Nephron (organoid): ENCODE results near the gene CRHR2.
A peak's percentile ranks its signal among the peaks of the same experiment; 100 is the strongest.

ENCODE experiments used
- H3K27ac Mint-ChIP-seq, 3 experiments: 2 replicates each; pipeline ENCODE4 v1.8.0; 2020; ENCODE audit warnings: mixed read lengths in 3 of 3, mild to moderate bottlenecking in 2 of 3, moderate library complexity in 1 of 3
- H3K27me3 Mint-ChIP-seq: 2 replicates; pipeline ENCODE4 v1.8.0; 2021; ENCODE audit warnings: low read depth, mild to moderate bottlenecking, moderate library complexity, mixed read lengths
- H3K36me3 Mint-ChIP-seq: 2 replicates; pipeline ENCODE4 v1.8.0; 2020; ENCODE audit warnings: low read depth, mixed read lengths
- H3K4me1 Mint-ChIP-seq: 2 replicates; pipeline ENCODE4 v1.8.0; 2020; ENCODE audit warnings: mixed read lengths
- H3K4me3 Mint-ChIP-seq, 3 experiments: 2 replicates each; pipeline ENCODE4 v1.8.0; 2020; ENCODE audit warnings: mild to moderate bottlenecking in 3 of 3, mixed read lengths in 3 of 3, moderate library complexity in 2 of 3
- H3K9me3 Mint-ChIP-seq: 2 replicates; pipeline ENCODE4 v1.8.0; 2020; ENCODE audit warnings: mixed read lengths
- TF ChIP-seq, protein P1 (sequence below), 3 experiments: fragments of 200-600 bp; sonication (generic); IDR thresholded peaks; one replicate each; pipeline ENCODE4 v1.5.0; 2021; ENCODE audit warnings: antibody characterized with exemption in 3 of 3; ENCODE audit not compliant: unreplicated experiment in 3 of 3

Gene CRHR2

DNA sequence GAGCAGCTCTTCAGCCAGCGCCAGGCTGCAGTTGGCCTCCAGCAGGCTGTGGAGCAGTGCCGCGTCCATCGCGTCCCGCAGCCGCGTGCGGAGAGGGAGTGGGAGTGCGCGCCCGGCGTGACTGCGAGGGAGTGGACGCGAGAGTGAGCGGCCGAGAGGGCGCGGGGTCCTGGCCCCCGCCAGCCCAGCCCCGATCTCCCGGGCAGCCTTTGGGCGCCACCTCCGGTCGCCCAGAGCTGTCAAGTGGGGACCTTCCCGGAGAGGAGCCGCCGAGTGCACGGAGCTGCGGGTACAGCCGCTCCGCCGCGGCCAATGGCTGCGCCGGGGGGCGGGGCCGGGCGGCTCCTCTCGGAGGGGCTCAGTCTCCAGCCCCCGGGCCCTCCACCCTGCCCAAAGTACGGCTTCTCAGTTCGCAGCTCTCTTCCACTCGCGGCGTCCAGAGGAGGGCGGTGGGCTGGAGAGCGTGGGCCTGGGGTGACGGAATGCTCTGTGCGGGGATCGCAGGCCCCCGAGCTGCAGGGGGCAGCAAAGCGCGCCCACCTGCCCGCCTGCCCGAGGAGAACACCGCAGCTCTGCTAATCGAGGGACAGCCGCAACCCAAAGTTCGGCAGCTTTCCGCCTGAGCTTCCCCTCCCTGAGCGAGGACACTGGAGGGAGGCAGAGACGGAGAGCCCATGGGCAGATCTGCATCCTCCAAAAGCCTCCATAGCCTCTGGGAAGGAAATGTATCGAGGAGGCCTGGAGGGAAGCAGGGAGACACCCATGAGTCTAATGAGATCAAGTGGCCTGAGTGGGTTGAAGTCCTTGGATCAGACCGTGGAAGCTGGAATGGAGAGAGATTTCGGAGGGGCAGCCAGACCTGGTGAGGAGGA lies at the start of gene CRHR2:
CRHR2 (minus strand) TSS at position 245 of the 872 bp plus-strand sequence; CDS start at position 69, 176 bp downstream.
- peaks cover 6% of the 10 kb centered on the region for H3K4me1 Mint-ChIP-seq
- H3K36me3 Mint-ChIP-seq, result no peaks in the 10 kb centered on the region
- H3K27me3 Mint-ChIP-seq, result peaks cover 82% of the 10 kb centered on the region
- TF ChIP-seq, protein P1, sequence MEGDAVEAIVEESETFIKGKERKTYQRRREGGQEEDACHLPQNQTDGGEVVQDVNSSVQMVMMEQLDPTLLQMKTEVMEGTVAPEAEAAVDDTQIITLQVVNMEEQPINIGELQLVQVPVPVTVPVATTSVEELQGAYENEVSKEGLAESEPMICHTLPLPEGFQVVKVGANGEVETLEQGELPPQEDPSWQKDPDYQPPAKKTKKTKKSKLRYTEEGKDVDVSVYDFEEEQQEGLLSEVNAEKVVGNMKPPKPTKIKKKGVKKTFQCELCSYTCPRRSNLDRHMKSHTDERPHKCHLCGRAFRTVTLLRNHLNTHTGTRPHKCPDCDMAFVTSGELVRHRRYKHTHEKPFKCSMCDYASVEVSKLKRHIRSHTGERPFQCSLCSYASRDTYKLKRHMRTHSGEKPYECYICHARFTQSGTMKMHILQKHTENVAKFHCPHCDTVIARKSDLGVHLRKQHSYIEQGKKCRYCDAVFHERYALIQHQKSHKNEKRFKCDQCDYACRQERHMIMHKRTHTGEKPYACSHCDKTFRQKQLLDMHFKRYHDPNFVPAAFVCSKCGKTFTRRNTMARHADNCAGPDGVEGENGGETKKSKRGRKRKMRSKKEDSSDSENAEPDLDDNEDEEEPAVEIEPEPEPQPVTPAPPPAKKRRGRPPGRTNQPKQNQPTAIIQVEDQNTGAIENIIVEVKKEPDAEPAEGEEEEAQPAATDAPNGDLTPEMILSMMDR (IDR thresholded peaks at IDR 0.05; ENCODE audit: unreplicated experiment in 3 of 3), result peak; percentile 35 to 62 (median 41)
- H3K4me3 Mint-ChIP-seq, result peak within 1 kb of the TSS; percentile 79 to 81 (median 80)
- H3K9me3 Mint-ChIP-seq, result no peaks in the 10 kb centered on the region
- no peak within 1 kb of the TSS for H3K27ac Mint-ChIP-seq

DNA sequence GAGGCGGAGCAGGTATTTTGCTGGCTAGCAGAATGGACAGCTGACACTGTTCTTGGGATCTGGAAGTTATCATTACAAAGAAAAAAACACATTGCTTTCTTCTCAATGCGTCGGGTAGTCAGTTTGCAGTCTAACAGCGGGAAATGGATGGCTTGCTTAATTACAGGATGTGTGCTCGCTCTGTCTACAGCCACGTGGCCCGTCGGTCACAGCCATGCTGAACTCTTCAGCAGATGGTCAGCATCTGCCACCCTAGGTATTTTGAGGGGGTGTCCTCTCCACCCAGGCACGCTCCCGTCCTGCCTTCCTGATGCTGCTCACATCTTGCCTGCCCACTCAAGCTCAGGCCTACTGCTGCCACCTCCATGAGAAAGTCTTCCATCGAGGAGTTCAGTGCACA lies 49.3 kb upstream of the CRHR2 start:
- no peak overlapping the region for H3K27ac Mint-ChIP-seq
- TF ChIP-seq, protein P1 (IDR thresholded peaks at IDR 0.05; ENCODE audit: unreplicated experiment in 3 of 3), result no peak
- H3K36me3 Mint-ChIP-seq, result no peaks in the 10 kb centered on the region
- no peak overlapping the region for H3K4me3 Mint-ChIP-seq
- no peaks in the 10 kb centered on the region for H3K9me3 Mint-ChIP-seq
- H3K4me1 Mint-ChIP-seq, result peaks cover 18% of the 10 kb centered on the region
- peaks cover 10% of the 10 kb centered on the region for H3K27me3 Mint-ChIP-seq

DNA sequence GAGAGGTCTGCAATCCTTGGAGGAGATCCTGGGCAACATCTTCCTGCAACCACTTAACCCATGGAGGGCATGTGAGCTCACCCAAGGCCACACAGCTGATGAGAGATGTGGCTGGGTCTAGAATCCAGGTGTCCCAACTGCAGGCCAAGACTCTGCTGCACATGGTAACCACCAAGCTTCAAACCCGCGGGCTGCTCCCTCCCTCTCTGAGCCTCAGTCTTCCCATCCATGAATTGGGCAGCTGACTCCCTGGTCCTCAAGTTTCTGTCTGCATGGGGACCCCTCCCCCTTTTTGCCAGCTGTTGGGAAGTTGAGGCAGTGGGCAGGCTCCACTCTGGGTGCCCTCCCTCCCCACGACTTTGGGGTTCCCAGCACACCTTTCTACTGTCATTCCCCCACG lies 48.7 kb upstream of the CRHR2 start:
- Mint-ChIP-seq H3K27ac (no peak overlapping the region), H3K36me3 (no peaks in the 10 kb centered on the region), H3K27me3 (peaks cover 10% of the 10 kb centered on the region), H3K4me3 (no peak overlapping the region), H3K9me3 (no peaks in the 10 kb centered on the region), H3K4me1 (peaks cover 20% of the 10 kb centered on the region)
- TF ChIP-seq, protein P1 (IDR thresholded peaks at IDR 0.05; ENCODE audit: unreplicated experiment in 3 of 3), result no peak

DNA sequence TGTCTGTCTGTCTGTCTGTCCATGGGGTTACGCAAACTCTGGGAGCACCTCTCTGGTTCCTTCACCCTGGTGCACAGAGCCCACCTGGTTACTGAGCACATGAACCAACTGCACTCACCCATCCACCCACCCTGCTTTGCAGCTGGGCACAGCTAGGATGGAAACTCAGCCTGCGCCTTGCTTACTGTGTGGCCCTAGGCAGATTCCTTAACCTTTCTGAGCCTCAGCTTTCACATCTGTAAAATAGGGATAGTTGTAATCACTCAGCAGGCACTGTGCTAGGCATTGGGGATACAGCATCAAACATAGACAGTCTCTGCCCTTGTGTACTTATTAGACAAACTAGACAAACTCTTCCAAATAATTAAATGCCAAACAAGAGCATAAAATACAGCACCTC lies 47.8 kb upstream of the CRHR2 start:
- Mint-ChIP-seq H3K9me3 (no peaks in the 10 kb centered on the region), H3K36me3 (no peaks in the 10 kb centered on the region), H3K4me3 (no peak overlapping the region), H3K4me1 (peaks cover 26% of the 10 kb centered on the region), H3K27me3 (peaks cover 10% of the 10 kb centered on the region), H3K27ac (peak overlapping the region in 1 of 3 experiments; percentile 15)
- TF ChIP-seq, protein P1 (IDR thresholded peaks at IDR 0.05; ENCODE audit: unreplicated experiment in 3 of 3), result no peak

DNA sequence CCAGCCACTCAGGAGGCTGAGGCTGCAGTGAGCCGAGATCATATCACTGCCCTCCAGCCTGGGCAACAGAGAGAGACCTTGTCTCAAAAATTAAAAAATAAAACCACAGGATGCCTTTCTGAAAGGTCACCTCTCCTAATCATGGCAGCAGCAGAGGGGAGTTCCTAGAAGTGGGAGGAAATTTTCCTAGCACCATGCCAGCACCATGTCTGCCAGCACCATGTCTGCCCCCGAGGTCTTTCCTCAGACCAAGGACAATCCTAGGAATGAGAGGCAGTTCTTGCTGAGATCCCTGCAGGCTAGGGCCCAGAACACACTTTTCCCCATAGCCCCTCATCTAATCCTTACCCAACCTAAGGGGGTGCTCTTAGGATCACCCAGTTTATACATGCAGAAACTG lies 47.4 kb upstream of the CRHR2 start:
- Mint-ChIP-seq H3K27ac (no peak overlapping the region), H3K4me3 (no peak overlapping the region), H3K9me3 (no peaks in the 10 kb centered on the region), H3K27me3 (peaks cover 8% of the 10 kb centered on the region), H3K4me1 (peaks cover 30% of the 10 kb centered on the region), H3K36me3 (no peaks in the 10 kb centered on the region)
- TF ChIP-seq, protein P1 (IDR thresholded peaks at IDR 0.05; ENCODE audit: unreplicated experiment in 3 of 3), result no peak
